Lung (tissue), 11 donors: Measurements from ENCODE around the gene LASP1NB.
"Not testable (repeated sequence)": the region's sequence is repeated elsewhere in the genome, so short reads cannot be mapped to it uniquely, and the experiment has no call there.

Experiments
- ATAC-seq: fragments of 200-7000 bp; cut with Tn5 transposase; one replicate; pipeline ENCODE4 v1.9.1; 2020; ENCODE audit warnings: moderate number of reproducible peaks; ENCODE audit not compliant: insufficient read depth, low FRiP score
- DNase-seq, 3 donors: peaks; one replicate each; pipeline ENCODE4 v3.0.0-alpha.2; 2013 to 2017
- H3K27ac ChIP-seq, 2 donors: one replicate each; pipeline ENCODE4 v1.5.1; 2013; ENCODE audit warnings: mild to moderate bottlenecking in 2 of 2, moderate library complexity in 2 of 2, control low read depth in 1 of 2, inconsistent platforms in 1 of 2, low read depth in 1 of 2, low read length in 1 of 2
- H3K27me3 ChIP-seq, 3 donors: one replicate each; pipeline ENCODE4 v1.5.1; 2013; ENCODE audit warnings: low read length in 2 of 3; ENCODE audit not compliant: control insufficient read depth in 3 of 3, insufficient read depth in 3 of 3
- H3K36me3 ChIP-seq, 4 donors: one replicate each; pipeline ENCODE4 v1.5.1; 2013; ENCODE audit warnings: low read length in 4 of 4, mild to moderate bottlenecking in 1 of 4, moderate library complexity in 1 of 4; ENCODE audit not compliant: control insufficient read depth in 4 of 4, insufficient read depth in 4 of 4
- H3K4me1 ChIP-seq, 5 donors: one replicate each; pipeline ENCODE4 v1.5.1; 2013; ENCODE audit warnings: low read length in 5 of 5, mild to moderate bottlenecking in 2 of 5, moderate library complexity in 1 of 5; ENCODE audit not compliant: control insufficient read depth in 5 of 5, insufficient read depth in 5 of 5
- H3K4me3 ChIP-seq: one replicate; pipeline ENCODE4 v1.5.1; 2013; ENCODE audit warnings: mild to moderate bottlenecking, control low read depth, moderate library complexity
- H3K9ac ChIP-seq, 2 donors: one replicate each; pipeline ENCODE4 v1.5.1; 2013; ENCODE audit warnings: low read length in 2 of 2, control low read depth in 1 of 2; ENCODE audit not compliant: insufficient read depth in 1 of 2
- H3K9me3 ChIP-seq, 4 donors: one replicate each; pipeline ENCODE4 v1.5.1; 2013; ENCODE audit warnings: low read length in 3 of 4, mild to moderate bottlenecking in 1 of 4, moderate library complexity in 1 of 4; ENCODE audit not compliant: control insufficient read depth in 4 of 4, insufficient read depth in 3 of 4
- WGBS, 2 donors: extraction: QIAGEN DNeasy Blood & Tissue Kit; methylation state at CpG; one replicate each; pipeline ENCODE4 v1.1.7; 2013; 5-methylcytosine and 5-hydroxymethylcytosine counted together
- TF ChIP-seq, protein P1 (sequence below): IDR thresholded peaks from 2 replicates; pipeline ENCODE4 v1.5.1; 2012; ENCODE audit warnings: mild to moderate bottlenecking; ENCODE audit errors: control extremely low read depth, extremely low read depth
- donor health status: control.
- donor health status: control.
- donor health status: Bipolar disorder and iron deficiency.
- donor health status: healthy.
- donor health status: DM: yes; HTN: yes; CAD: no.

LASP1NB gene

DNA sequence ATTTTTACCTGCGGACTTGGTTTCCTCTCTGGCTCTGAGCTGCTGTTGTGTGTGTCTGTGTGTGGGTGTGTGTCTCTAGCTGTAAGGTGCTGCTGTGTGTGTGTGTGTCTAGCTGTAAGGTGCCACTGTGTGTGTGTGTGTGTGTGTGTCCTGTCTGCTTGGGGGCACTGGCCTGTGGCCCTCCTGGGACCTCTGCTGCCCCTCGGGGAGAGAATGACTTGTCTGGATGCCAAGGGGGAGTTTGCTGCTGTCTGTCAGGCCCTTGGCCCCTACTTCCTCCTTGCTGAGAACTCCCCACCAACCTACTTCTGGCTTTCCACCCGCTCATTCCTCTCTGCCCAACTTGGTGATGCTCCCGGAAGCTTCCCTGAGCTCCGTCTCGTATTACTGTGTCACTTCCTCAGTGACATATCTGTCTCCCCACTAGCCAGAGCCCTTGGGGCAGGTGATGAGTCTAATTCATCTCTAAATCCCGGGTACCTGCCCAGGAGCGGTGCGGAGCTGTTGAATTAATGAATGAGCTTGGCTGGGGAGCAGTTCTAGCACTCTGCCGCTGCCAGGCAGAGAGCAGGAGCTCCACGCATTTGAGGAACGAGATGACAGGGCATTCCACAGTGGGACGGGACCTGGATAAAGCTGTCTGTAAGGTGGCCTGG is 3.5 kb upstream of the LASP1NB start:
- TF ChIP-seq, protein P1, sequence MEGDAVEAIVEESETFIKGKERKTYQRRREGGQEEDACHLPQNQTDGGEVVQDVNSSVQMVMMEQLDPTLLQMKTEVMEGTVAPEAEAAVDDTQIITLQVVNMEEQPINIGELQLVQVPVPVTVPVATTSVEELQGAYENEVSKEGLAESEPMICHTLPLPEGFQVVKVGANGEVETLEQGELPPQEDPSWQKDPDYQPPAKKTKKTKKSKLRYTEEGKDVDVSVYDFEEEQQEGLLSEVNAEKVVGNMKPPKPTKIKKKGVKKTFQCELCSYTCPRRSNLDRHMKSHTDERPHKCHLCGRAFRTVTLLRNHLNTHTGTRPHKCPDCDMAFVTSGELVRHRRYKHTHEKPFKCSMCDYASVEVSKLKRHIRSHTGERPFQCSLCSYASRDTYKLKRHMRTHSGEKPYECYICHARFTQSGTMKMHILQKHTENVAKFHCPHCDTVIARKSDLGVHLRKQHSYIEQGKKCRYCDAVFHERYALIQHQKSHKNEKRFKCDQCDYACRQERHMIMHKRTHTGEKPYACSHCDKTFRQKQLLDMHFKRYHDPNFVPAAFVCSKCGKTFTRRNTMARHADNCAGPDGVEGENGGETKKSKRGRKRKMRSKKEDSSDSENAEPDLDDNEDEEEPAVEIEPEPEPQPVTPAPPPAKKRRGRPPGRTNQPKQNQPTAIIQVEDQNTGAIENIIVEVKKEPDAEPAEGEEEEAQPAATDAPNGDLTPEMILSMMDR = no peak
- H3K36me3 ChIP-seq = peaks cover 0 to 36% (median 19%) of the 10 kb centered on the region in 4 donors
- H3K4me1 ChIP-seq = peaks cover 5 to 21% (median 6%) of the 10 kb centered on the region in 5 donors
- H3K9me3 ChIP-seq = no peaks in the 10 kb centered on the region
- peak overlapping the region in 1 of 2 donors; percentile 61 for H3K27ac ChIP-seq
- H3K9ac ChIP-seq = no peak overlapping the region
- no peak overlapping the region for H3K4me3 ChIP-seq
- ATAC-seq (no peak), DNase-seq (no peak)
- no peaks in the 10 kb centered on the region for H3K27me3 ChIP-seq
- 67 to 73% methylated on average over 13 of the region's 13 CpGs for WGBS, 2 donors

DNA sequence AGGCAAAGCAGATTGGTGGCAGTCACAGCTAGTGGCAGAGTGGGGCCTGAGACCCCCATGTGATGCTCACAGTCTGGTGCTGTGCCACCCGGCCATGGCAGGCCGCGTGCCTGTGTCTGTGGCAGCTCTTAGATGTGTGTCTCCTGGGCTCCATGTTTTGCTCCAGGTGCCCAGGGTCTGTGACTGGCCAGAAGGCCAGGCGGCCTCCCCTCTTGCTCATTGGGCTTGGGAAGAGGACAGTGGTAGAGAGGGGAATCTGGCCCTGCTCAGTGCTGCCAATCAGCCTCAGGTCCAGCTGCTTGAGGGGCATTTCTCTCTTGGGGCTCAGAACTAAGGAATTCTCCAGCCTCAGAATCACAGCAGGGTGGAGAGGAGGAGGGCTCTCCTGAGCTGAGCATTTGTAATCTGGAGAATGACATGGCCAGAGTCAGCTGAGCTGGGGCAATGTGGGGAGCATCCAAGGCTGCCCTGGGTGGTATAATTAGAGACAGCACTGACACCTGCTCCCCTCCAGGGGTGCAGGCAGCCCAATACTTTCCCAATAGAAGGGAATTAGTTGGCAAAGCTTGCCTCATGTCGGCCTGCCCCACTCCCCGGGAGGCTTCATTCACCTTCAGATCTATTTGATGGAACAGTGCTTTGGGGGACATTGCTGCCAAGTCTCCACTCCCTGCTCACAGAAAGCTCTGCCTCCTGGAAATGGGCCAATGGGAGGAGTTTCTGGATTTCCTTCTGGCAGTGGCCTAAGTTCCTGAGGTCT is 2.7 kb upstream of the LASP1NB start:
- peak; percentile 87 to 96 (median 94) for DNase-seq
- H3K27me3 ChIP-seq = no peaks in the 10 kb centered on the region
- H3K36me3 ChIP-seq = peaks cover 0 to 31% (median 16%) of the 10 kb centered on the region in 4 donors
- TF ChIP-seq, protein P1 = no peak
- no peak overlapping the region for H3K9ac ChIP-seq
- ATAC-seq = peak; percentile 20
- no peak overlapping the region for H3K4me3 ChIP-seq
- no peaks in the 10 kb centered on the region for H3K9me3 ChIP-seq
- H3K4me1 ChIP-seq = peaks cover 5 to 21% (median 6%) of the 10 kb centered on the region in 5 donors
- 67 to 86% methylated on average over 6 of the region's 6 CpGs for WGBS, 2 donors
- H3K27ac ChIP-seq = peak overlapping the region in 1 of 2 donors; percentile 21

DNA sequence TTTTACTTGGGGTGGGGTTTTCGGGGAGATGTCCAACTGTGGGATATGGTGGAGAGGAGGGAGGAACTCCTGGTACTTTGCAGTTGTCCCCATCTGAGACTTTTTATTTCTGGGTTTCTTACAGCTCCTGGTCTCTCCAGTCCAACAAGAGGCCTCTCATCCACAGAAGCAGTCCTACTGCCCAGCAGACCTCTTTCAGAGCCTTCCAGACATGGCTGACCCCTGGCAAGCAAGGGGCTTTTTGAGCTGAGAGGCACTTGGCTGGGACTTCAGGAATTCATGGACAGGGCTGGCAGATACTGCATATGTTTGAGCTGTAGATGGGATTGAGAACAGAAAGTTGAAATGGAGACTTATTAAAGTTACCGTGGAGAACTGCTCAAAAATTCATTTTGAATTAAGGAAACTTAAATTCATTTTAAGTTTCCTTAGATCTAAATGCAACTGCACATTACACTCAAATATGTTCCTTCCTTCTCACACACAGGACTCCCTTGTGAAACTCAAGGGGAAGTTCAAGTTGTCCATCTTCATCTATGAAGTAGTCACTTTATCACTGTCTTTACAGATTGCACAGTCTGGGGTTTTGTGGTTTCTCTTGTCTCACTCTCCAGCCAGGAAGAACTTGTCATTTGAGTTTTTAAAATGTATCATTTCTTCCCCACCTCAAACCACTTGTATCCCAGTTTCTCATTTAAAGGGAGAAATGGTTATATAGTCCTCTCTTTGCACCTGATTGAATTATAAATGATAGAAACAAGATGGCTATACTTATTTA is 1.1 kb downstream of the LASP1NB start:
- TF ChIP-seq, protein P1 = no peak

DNA sequence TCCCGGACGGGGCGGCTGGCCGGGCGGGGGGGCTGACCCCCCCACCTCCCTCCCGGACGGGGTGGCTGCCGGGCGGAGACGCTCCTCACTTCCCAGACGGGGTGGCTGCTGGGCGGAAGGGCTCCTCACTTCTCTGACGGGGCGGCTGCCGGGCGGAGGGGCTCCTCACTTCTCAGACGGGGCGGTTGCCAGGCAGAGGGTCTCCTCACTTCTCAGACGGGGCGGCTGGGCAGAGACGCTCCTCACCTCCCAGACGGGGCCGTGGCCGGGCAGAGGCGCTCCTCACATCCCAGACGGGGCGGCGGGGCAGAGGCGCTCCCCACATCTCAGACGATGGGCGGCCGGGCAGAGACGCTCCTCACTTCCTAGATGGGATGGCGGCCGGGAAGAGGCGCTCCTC is 5.4 kb downstream of the LASP1NB start:
- not testable (repeated sequence) for H3K4me3 ChIP-seq, DNase-seq, H3K27ac ChIP-seq, H3K36me3 ChIP-seq, H3K9me3 ChIP-seq, H3K9ac ChIP-seq, H3K27me3 ChIP-seq, ATAC-seq, H3K4me1 ChIP-seq
- WGBS, 2 donors = 92% methylated on average over 10 to 36 of the region's 36 CpGs

More for the DNA sequence above, 1.1 kb downstream of the LASP1NB start:
- DNase-seq (peak; percentile 44 to 62 (median 49)), ATAC-seq (no peak)
- peaks cover 0 to under 1% (median 0%) of the 10 kb centered on the region in 4 donors for H3K36me3 ChIP-seq
- H3K4me1 ChIP-seq = peaks cover 5 to 21% (median 6%) of the 10 kb centered on the region in 5 donors
- H3K4me3 ChIP-seq = no peak overlapping the region
- 33 to 48% methylated on average over 2 of the region's 2 CpGs for WGBS, 2 donors
- peak overlapping the region in 1 of 2 donors; percentile 14 for H3K27ac ChIP-seq
- no peak overlapping the region for H3K9ac ChIP-seq
- no peaks in the 10 kb centered on the region for H3K27me3 ChIP-seq
- no peaks in the 10 kb centered on the region for H3K9me3 ChIP-seq

DNA sequence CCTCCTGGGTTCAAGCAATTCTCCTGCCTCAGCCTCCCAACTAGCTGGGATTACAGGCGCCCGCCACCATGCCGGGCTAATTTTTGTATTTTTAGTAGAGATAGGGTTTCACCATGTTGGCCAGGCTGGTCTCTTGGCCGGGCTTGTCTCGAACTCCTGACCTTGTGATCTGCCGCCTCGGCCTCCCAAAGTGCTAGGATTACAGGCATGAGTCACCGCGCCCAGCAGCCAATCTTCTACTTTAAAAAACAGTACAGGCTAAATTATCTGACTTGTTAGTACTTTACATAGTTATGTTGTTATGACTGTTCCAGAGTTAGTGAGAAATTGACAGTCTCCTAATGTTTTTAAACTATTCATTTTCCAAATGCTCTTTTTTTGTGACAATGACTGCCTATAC is 8.5 kb downstream of the LASP1NB start:
- not testable (repeated sequence) for H3K4me1 ChIP-seq, DNase-seq, ATAC-seq, H3K27me3 ChIP-seq, H3K9ac ChIP-seq, H3K36me3 ChIP-seq, H3K27ac ChIP-seq, H3K9me3 ChIP-seq, H3K4me3 ChIP-seq
- 89 to 93% methylated on average over 9 of the region's 9 CpGs for WGBS, 2 donors
